HUES6 (cell line): Measurements from ENCODE around the gene MB21D2.

Experiments
- H3K27ac ChIP-seq: 2 replicates; pipeline ENCODE4 v1.7.0; 2013; ENCODE audit warnings: low read depth, mild to moderate bottlenecking, low read length, inconsistent platforms
- H3K27me3 ChIP-seq: 2 replicates; pipeline ENCODE4 v1.6.1; 2013; ENCODE audit warnings: low read length; ENCODE audit not compliant: control insufficient read depth, insufficient read depth
- H3K36me3 ChIP-seq: 2 replicates; pipeline ENCODE4 v1.6.1; 2013; ENCODE audit warnings: low read length; ENCODE audit not compliant: control insufficient read depth, insufficient read depth
- H3K4me1 ChIP-seq: 2 replicates; pipeline ENCODE4 v1.6.1; 2013; ENCODE audit warnings: low read length; ENCODE audit not compliant: control insufficient read depth, insufficient read depth
- H3K4me3 ChIP-seq: 2 replicates; pipeline ENCODE4 v1.5.1; 2013; ENCODE audit warnings: low read depth, low read length
- H3K9ac ChIP-seq: one replicate; pipeline ENCODE4 v1.6.1; 2013; ENCODE audit warnings: mild to moderate bottlenecking, low read length
- H3K9me3 ChIP-seq: 2 replicates; pipeline ENCODE4 v1.6.1; 2013; ENCODE audit warnings: low read depth, low read length; ENCODE audit not compliant: control insufficient read depth, insufficient read depth

Gene MB21D2

GRCh38 chr3:192875971-192876565, 41.6 kb downstream of the MB21D2 start:
- H3K27ac ChIP-seq, result no peak overlapping the region
- H3K9ac ChIP-seq, result no peak overlapping the region
- H3K36me3 ChIP-seq, result no peaks in the 10 kb centered on the region; the same call in 1 of the 2 replicates
- H3K4me1 ChIP-seq, result peaks cover 23% of the 10 kb centered on the region
- H3K9me3 ChIP-seq, result no peaks in the 10 kb centered on the region
- H3K4me3 ChIP-seq, result no peak overlapping the region
- no peaks in the 10 kb centered on the region for H3K27me3 ChIP-seq

- no peak overlapping the region for H3K4me3 ChIP-seq
- H3K4me1 ChIP-seq, result peaks cover 36% of the 10 kb centered on the region
- H3K9me3 ChIP-seq, result no peaks in the 10 kb centered on the region
- H3K27me3 ChIP-seq, result no peaks in the 10 kb centered on the region
- no peaks in the 10 kb centered on the region for H3K36me3 ChIP-seq
- no peak overlapping the region for H3K9ac ChIP-seq
- no peak overlapping the region for H3K27ac ChIP-seq
Measured at GRCh38 chr3:192870822-192871221, 46.8 kb downstream of the MB21D2 start.

GRCh38 chr3:192869131-192870031, 48.3 kb downstream of the MB21D2 start:
- no peak overlapping the region for H3K27ac ChIP-seq
- no peaks in the 10 kb centered on the region for H3K36me3 ChIP-seq
- peaks cover 36% of the 10 kb centered on the region for H3K4me1 ChIP-seq
- H3K9me3 ChIP-seq, result no peaks in the 10 kb centered on the region
- H3K9ac ChIP-seq, result no peak overlapping the region
- no peak overlapping the region for H3K4me3 ChIP-seq
- no peaks in the 10 kb centered on the region for H3K27me3 ChIP-seq

- Histone ChIP-seq H3K9ac (no peak overlapping the region), H3K9me3 (no peaks in the 10 kb centered on the region), H3K4me3 (no peak overlapping the region), H3K36me3 (no peaks in the 10 kb centered on the region; the same call in 1 of the 2 replicates), H3K27me3 (no peaks in the 10 kb centered on the region), H3K4me1 (peaks cover 33% of the 10 kb centered on the region), H3K27ac (no peak overlapping the region)
Measured at GRCh38 chr3:192867645-192868044, 50.0 kb downstream of the MB21D2 start.

GRCh38 chr3:192866804-192867203, 50.9 kb downstream of the MB21D2 start:
- Histone ChIP-seq H3K4me3 (no peak overlapping the region), H3K9ac (no peak overlapping the region), H3K27me3 (no peaks in the 10 kb centered on the region), H3K36me3 (no peaks in the 10 kb centered on the region; the same call in 1 of the 2 replicates), H3K9me3 (no peaks in the 10 kb centered on the region), H3K27ac (no peak overlapping the region), H3K4me1 (peaks cover 33% of the 10 kb centered on the region)

- H3K36me3 ChIP-seq, result no peaks in the 10 kb centered on the region; the same call in 1 of the 2 replicates
- no peaks in the 10 kb centered on the region for H3K27me3 ChIP-seq
- no peak overlapping the region for H3K4me3 ChIP-seq
- H3K9me3 ChIP-seq, result no peaks in the 10 kb centered on the region
- H3K4me1 ChIP-seq, result peaks cover 30% of the 10 kb centered on the region
- no peak overlapping the region for H3K9ac ChIP-seq
- no peak overlapping the region for H3K27ac ChIP-seq
Measured at GRCh38 chr3:192864941-192865340, 52.7 kb downstream of the MB21D2 start.

- H3K27me3 ChIP-seq, result no peaks in the 10 kb centered on the region
- H3K9ac ChIP-seq, result no peak overlapping the region
- H3K4me3 ChIP-seq, result no peak overlapping the region
- H3K9me3 ChIP-seq, result no peaks in the 10 kb centered on the region
- H3K4me1 ChIP-seq, result peaks cover 33% of the 10 kb centered on the region
- H3K36me3 ChIP-seq, result no peaks in the 10 kb centered on the region; the same call in 1 of the 2 replicates
- H3K27ac ChIP-seq, result no peak overlapping the region
Measured at GRCh38 chr3:192863091-192863420, 54.6 kb downstream of the MB21D2 start.

GRCh38 chr3:192862408-192863090, 55.1 kb downstream of the MB21D2 start:
- H3K4me3 ChIP-seq, result no peak overlapping the region
- H3K27me3 ChIP-seq, result no peaks in the 10 kb centered on the region
- H3K9ac ChIP-seq, result no peak overlapping the region
- peaks cover 28% of the 10 kb centered on the region for H3K4me1 ChIP-seq
- no peaks in the 10 kb centered on the region for H3K9me3 ChIP-seq
- no peaks in the 10 kb centered on the region; the same call in 1 of the 2 replicates for H3K36me3 ChIP-seq
- no peak overlapping the region for H3K27ac ChIP-seq

GRCh38 chr3:192861972-192862371, 55.7 kb downstream of the MB21D2 start:
- Histone ChIP-seq H3K9ac (no peak overlapping the region), H3K4me3 (no peak overlapping the region), H3K27me3 (no peaks in the 10 kb centered on the region), H3K36me3 (no peaks in the 10 kb centered on the region; the same call in 1 of the 2 replicates), H3K4me1 (peaks cover 23% of the 10 kb centered on the region), H3K9me3 (no peaks in the 10 kb centered on the region), H3K27ac (no peak overlapping the region)

GRCh38 chr3:192860454-192860853, 57.2 kb downstream of the MB21D2 start:
- H3K9me3 ChIP-seq, result no peaks in the 10 kb centered on the region; the same call in 1 of the 2 replicates
- peaks cover 19% of the 10 kb centered on the region for H3K4me1 ChIP-seq
- H3K27ac ChIP-seq, result no peak overlapping the region
- H3K36me3 ChIP-seq, result no peaks in the 10 kb centered on the region; the same call in 1 of the 2 replicates
- H3K27me3 ChIP-seq, result no peaks in the 10 kb centered on the region
- no peak overlapping the region for H3K4me3 ChIP-seq
- no peak overlapping the region for H3K9ac ChIP-seq
